ENCODE data around the gene ARL6IP1.
"Not testable (repeated sequence)": the region's sequence is repeated elsewhere in the genome, so short reads cannot be mapped to it uniquely, and the experiment has no call there.

ARL6IP1 gene

GRCh38 chr16:18796377-18796776 is 5.0 kb downstream of the ARL6IP1 start:
- Histone ChIP-seq H3K4me3 (ENCODE audit: low read depth, low read length) (no peak overlapping the region), H3K9ac (ENCODE audit: low read depth, low read length) (no peak overlapping the region), H3K4me1 (ENCODE audit: control insufficient read depth, insufficient read depth, low read length) (peaks cover 5% of the 10 kb centered on the region), H3K27me3 (ENCODE audit: control insufficient read depth, insufficient read depth, low read length) (no peaks in the 10 kb centered on the region), H3K36me3 (ENCODE audit: control insufficient read depth, insufficient read depth, low read length) (peaks cover 22% of the 10 kb centered on the region), H3K9me3 (ENCODE audit: control insufficient read depth, insufficient read depth, low read length) (no peaks in the 10 kb centered on the region)

- H3K9ac ChIP-seq (ENCODE audit: low read depth, low read length) = no peak overlapping the region
- H3K4me1 ChIP-seq (ENCODE audit: control insufficient read depth, insufficient read depth, low read length) = no peaks in the 10 kb centered on the region
- H3K4me3 ChIP-seq (ENCODE audit: low read depth, low read length) = no peak overlapping the region
- H3K9me3 ChIP-seq (ENCODE audit: control insufficient read depth, insufficient read depth, low read length) = no peaks in the 10 kb centered on the region
- H3K27me3 ChIP-seq (ENCODE audit: control insufficient read depth, insufficient read depth, low read length) = no peaks in the 10 kb centered on the region
- peaks cover 31% of the 10 kb centered on the region for H3K36me3 ChIP-seq (ENCODE audit: control insufficient read depth, insufficient read depth, low read length)
These were observed 8.4 kb downstream of the ARL6IP1 start for GRCh38 chr16:18792836-18793433.

GRCh38 chr16:18789850-18790706 is 11.3 kb downstream of the ARL6IP1 start, which contains the start of gene RPS15A:
Gene RPS15A, minus strand, starts transcription at chr16:18790334. Its CDS starts 1,221 bp downstream, at chr16:18789113.
- peak within 1 kb of the TSS; percentile 99 for H3K9ac ChIP-seq (ENCODE audit: low read depth, low read length)

GRCh38 chr16:18789515-18789849 is 11.9 kb downstream of the ARL6IP1 start:
- peaks cover 45% of the 10 kb centered on the region for H3K36me3 ChIP-seq (ENCODE audit: control insufficient read depth, insufficient read depth, low read length)
- peak overlapping the region; percentile 69 for H3K4me3 ChIP-seq (ENCODE audit: low read depth, low read length)
- peaks cover 9% of the 10 kb centered on the region for H3K4me1 ChIP-seq (ENCODE audit: control insufficient read depth, insufficient read depth, low read length)

More at GRCh38 chr16:18789850-18790706, 11.3 kb downstream of the ARL6IP1 start, which contains the start of gene RPS15A:
- H3K9me3 ChIP-seq (ENCODE audit: control insufficient read depth, insufficient read depth, low read length) = no peaks in the 10 kb centered on the region
- H3K27me3 ChIP-seq (ENCODE audit: control insufficient read depth, insufficient read depth, low read length) = no peaks in the 10 kb centered on the region
- H3K36me3 ChIP-seq (ENCODE audit: control insufficient read depth, insufficient read depth, low read length) = peaks cover 43% of the 10 kb centered on the region
- peaks cover 9% of the 10 kb centered on the region for H3K4me1 ChIP-seq (ENCODE audit: control insufficient read depth, insufficient read depth, low read length)
- H3K4me3 ChIP-seq (ENCODE audit: low read depth, low read length) = peak within 1 kb of the TSS; percentile 69

GRCh38 chr16:18788828-18789514 is 12.4 kb downstream of the ARL6IP1 start:
- peak overlapping the region; percentile 69 for H3K4me3 ChIP-seq (ENCODE audit: low read depth, low read length)
- no peaks in the 10 kb centered on the region for H3K27me3 ChIP-seq (ENCODE audit: control insufficient read depth, insufficient read depth, low read length)
- peaks cover 9% of the 10 kb centered on the region for H3K4me1 ChIP-seq (ENCODE audit: control insufficient read depth, insufficient read depth, low read length)
- peak overlapping the region; percentile 99 for H3K9ac ChIP-seq (ENCODE audit: low read depth, low read length)
- H3K36me3 ChIP-seq (ENCODE audit: control insufficient read depth, insufficient read depth, low read length) = peaks cover 46% of the 10 kb centered on the region
- H3K9me3 ChIP-seq (ENCODE audit: control insufficient read depth, insufficient read depth, low read length) = no peaks in the 10 kb centered on the region

More at GRCh38 chr16:18789515-18789849, 11.9 kb downstream of the ARL6IP1 start:
- Histone ChIP-seq H3K9me3 (ENCODE audit: control insufficient read depth, insufficient read depth, low read length) (no peaks in the 10 kb centered on the region), H3K27me3 (ENCODE audit: control insufficient read depth, insufficient read depth, low read length) (no peaks in the 10 kb centered on the region), H3K9ac (ENCODE audit: low read depth, low read length) (peak overlapping the region; percentile 99)

GRCh38 chr16:18784917-18785623 is 16.3 kb downstream of the ARL6IP1 start:
- peaks cover 9% of the 10 kb centered on the region for H3K4me1 ChIP-seq (ENCODE audit: control insufficient read depth, insufficient read depth, low read length)
- H3K4me3 ChIP-seq (ENCODE audit: low read depth, low read length) = no peak overlapping the region
- no peaks in the 10 kb centered on the region for H3K27me3 ChIP-seq (ENCODE audit: control insufficient read depth, insufficient read depth, low read length)
- peaks cover 56% of the 10 kb centered on the region for H3K36me3 ChIP-seq (ENCODE audit: control insufficient read depth, insufficient read depth, low read length)
- H3K9me3 ChIP-seq (ENCODE audit: control insufficient read depth, insufficient read depth, low read length) = no peaks in the 10 kb centered on the region
- peak overlapping the region; percentile 30 for H3K9ac ChIP-seq (ENCODE audit: low read depth, low read length)

GRCh38 chr16:18783430-18784341 is 17.7 kb downstream of the ARL6IP1 start:
- Histone ChIP-seq H3K9ac (ENCODE audit: low read depth, low read length) (no peak overlapping the region), H3K4me3 (ENCODE audit: low read depth, low read length) (no peak overlapping the region), H3K36me3 (ENCODE audit: control insufficient read depth, insufficient read depth, low read length) (peaks cover 52% of the 10 kb centered on the region), H3K4me1 (ENCODE audit: control insufficient read depth, insufficient read depth, low read length) (peaks cover 9% of the 10 kb centered on the region), H3K9me3 (ENCODE audit: control insufficient read depth, insufficient read depth, low read length) (no peaks in the 10 kb centered on the region), H3K27me3 (ENCODE audit: control insufficient read depth, insufficient read depth, low read length) (no peaks in the 10 kb centered on the region)

- Histone ChIP-seq H3K27me3 (ENCODE audit: control insufficient read depth, insufficient read depth, low read length) (no peaks in the 10 kb centered on the region), H3K9me3 (ENCODE audit: control insufficient read depth, insufficient read depth, low read length) (no peaks in the 10 kb centered on the region), H3K4me3 (ENCODE audit: low read depth, low read length) (no peak overlapping the region), H3K36me3 (ENCODE audit: control insufficient read depth, insufficient read depth, low read length) (peaks cover 47% of the 10 kb centered on the region), H3K9ac (ENCODE audit: low read depth, low read length) (no peak overlapping the region), H3K4me1 (ENCODE audit: control insufficient read depth, insufficient read depth, low read length) (peaks cover 9% of the 10 kb centered on the region)
These were observed 18.5 kb downstream of the ARL6IP1 start for GRCh38 chr16:18782697-18783429.

- H3K9me3 ChIP-seq (ENCODE audit: control insufficient read depth, insufficient read depth, low read length); H3K4me1 ChIP-seq (ENCODE audit: control insufficient read depth, insufficient read depth, low read length); H3K4me3 ChIP-seq (ENCODE audit: low read depth, low read length); H3K27me3 ChIP-seq (ENCODE audit: control insufficient read depth, insufficient read depth, low read length); H3K9ac ChIP-seq (ENCODE audit: low read depth, low read length): not testable (repeated sequence)
- peaks cover 36% of the 10 kb centered on the region for H3K36me3 ChIP-seq (ENCODE audit: control insufficient read depth, insufficient read depth, low read length)
These were observed 20.1 kb downstream of the ARL6IP1 start for GRCh38 chr16:18781232-18781631.

- H3K9ac ChIP-seq (ENCODE audit: low read depth, low read length); H3K4me3 ChIP-seq (ENCODE audit: low read depth, low read length); H3K9me3 ChIP-seq (ENCODE audit: control insufficient read depth, insufficient read depth, low read length); H3K27me3 ChIP-seq (ENCODE audit: control insufficient read depth, insufficient read depth, low read length); H3K4me1 ChIP-seq (ENCODE audit: control insufficient read depth, insufficient read depth, low read length): not testable (repeated sequence)
- peaks cover 29% of the 10 kb centered on the region for H3K36me3 ChIP-seq (ENCODE audit: control insufficient read depth, insufficient read depth, low read length)
These were observed 20.8 kb downstream of the ARL6IP1 start for GRCh38 chr16:18780460-18781026.

Data from iPS-15b (cell line).